Measurements from ENCODE around the gene FADS2. TPM values are rescaled to one million over a fixed set of nuclear protein-coding genes. Genes with fewer than 3 reads are reported as not detected.

Gene FADS2
- total and polyA plus RNA-seq, 2 of the 13 experiments (the other 11 are each of a cell fraction or from before 2014, with no cell fraction given): 90.1 to 124 TPM

GRCh38 chr11:61814958-61815789 is 12.9 kb upstream of the FADS2 start (continued):
- TF ChIP-seq RCOR2 (CRISPR knock-in tag; IDR thresholded peaks at IDR 0.05) (no peak), BORCS8-MEF2B (CRISPR knock-in tag; IDR thresholded peaks at IDR 0.05) (0 out of 2 replicates have a peak, but pooled peaks have one; percentile 83), AFF4 (CRISPR knock-in tag; IDR thresholded peaks at IDR 0.05) (no peak), IRX3 (CRISPR knock-in tag; IDR thresholded peaks at IDR 0.05; ENCODE audit: borderline replicate concordance, low read depth) (peak; percentile 25; the same call in 1 of the 2 replicates), ZBTB8A (CRISPR knock-in tag; IDR thresholded peaks at IDR 0.05; ENCODE audit: borderline replicate concordance, low read depth) (no peak), ZNF614 (CRISPR knock-in tag; IDR thresholded peaks at IDR 0.05; ENCODE audit: borderline replicate concordance) (0 out of 2 replicates have a peak, but pooled peaks have one; percentile 10), KDM5B (CRISPR knock-in tag; IDR thresholded peaks at IDR 0.05; ENCODE audit: borderline replicate concordance) (peak; percentile 69), ZNF281 (CRISPR knock-in tag; IDR thresholded peaks at IDR 0.05; ENCODE audit: borderline replicate concordance) (peak; percentile 15; the same call in 1 of the 2 replicates), ZNF331 (CRISPR knock-in tag; IDR thresholded peaks at IDR 0.05) (0 out of 2 replicates have a peak, but pooled peaks have one; percentile 10), YEATS4 (CRISPR knock-in tag; IDR thresholded peaks at IDR 0.05; ENCODE audit: borderline replicate concordance) (peak; percentile 58; the same call in 1 of the 2 replicates), TOPORS (CRISPR knock-in tag; IDR thresholded peaks at IDR 0.05) (no peak; the same call in none of the 2 replicates), ISX (CRISPR knock-in tag; conservative IDR thresholded peaks at IDR 0.05) (peak; percentile 93), ATF7-NPFF (CRISPR knock-in tag; IDR thresholded peaks at IDR 0.05; ENCODE audit: low read depth) (peak; percentile 95), NR2F1 (CRISPR knock-in tag; IDR thresholded peaks at IDR 0.05) (no peak), ATF3 (CRISPR knock-in tag; IDR thresholded peaks at IDR 0.05) (no peak), ZNF749 (CRISPR knock-in tag; IDR thresholded peaks at IDR 0.05; ENCODE audit: borderline replicate concordance) (no peak), TCF7L2 (IDR thresholded peaks at IDR 0.05; ENCODE audit: low read depth, low read length) (no peak), SATB2 (CRISPR knock-in tag; IDR thresholded peaks at IDR 0.05) (no peak; the same call in 1 of the 2 replicates), HOMEZ (CRISPR knock-in tag; IDR thresholded peaks at IDR 0.05; ENCODE audit: low read depth) (no peak)

Data from HepG2 (cell line).